NCI-H1092 (cell line): ENCODE data around the gene COX6B2.
A peak's percentile ranks its signal among the peaks of the same experiment; 100 is the strongest.

ENCODE experiments used
- DNase-seq: peaks from one replicate; lab custom pipeline; 2025; lab: John Stamatoyannopoulos, UW

The COX6B2 gene

DNA sequence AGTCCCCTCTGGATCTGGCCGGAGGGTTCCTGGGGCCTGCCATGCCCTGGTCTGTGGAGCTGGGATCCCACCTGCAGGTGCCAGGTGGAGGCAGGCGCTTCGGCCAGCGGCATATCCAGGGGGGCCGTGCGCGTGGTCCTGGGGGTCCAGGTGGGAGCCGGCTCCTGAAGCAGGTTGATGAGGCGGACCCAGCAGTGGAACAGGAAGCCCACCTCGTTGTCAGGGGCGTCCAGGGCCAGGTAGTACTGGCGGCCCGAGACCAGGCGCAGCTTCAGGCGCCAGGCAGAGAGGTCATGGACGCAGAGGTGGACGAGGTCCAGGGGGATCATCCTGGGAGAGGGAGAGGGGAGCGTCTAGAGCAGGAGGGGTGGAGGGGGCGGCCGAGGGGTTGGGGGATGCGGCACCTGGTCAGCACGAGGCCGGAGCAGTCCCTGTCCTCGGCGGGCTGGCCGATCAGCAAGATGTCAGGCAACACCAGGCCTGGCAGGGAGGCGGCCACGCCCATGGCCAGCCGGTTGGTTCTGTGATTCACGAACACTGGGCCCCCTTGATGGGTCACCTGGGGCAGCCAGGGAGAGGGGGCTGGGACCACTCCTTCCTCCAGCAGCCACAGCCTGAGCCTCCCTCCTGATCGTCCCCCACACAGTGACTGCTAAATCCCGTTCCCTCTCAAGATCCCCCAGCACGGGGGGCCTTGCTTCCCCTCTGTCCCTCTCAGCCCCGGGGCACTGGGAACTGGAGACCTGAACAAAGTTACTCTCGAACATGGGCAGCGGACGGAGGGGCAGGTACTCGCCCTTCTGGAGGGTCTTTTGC is 7.9 kb upstream of the COX6B2 start:
- DNase-seq = no peak

DNA sequence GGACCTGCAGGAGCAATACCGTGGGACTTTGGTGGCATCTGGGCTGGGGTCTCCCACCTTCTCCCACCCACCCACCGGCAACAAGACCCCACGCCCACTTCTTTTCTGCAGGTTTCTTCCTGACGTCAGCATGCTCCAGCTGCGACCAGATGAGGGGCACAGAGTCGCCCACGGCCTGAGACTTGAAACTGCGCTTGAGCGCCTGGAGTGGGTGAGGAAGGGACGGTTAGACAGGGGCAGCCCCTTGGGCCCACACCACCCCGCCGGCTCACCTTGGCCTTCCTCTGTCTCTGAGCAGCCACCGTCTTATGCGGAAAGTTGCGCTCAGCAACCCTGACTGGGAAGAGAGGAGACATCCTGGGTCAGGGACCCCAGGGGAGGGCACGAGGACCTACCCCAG is 6.4 kb upstream of the COX6B2 start:
- DNase-seq = no peak

DNA sequence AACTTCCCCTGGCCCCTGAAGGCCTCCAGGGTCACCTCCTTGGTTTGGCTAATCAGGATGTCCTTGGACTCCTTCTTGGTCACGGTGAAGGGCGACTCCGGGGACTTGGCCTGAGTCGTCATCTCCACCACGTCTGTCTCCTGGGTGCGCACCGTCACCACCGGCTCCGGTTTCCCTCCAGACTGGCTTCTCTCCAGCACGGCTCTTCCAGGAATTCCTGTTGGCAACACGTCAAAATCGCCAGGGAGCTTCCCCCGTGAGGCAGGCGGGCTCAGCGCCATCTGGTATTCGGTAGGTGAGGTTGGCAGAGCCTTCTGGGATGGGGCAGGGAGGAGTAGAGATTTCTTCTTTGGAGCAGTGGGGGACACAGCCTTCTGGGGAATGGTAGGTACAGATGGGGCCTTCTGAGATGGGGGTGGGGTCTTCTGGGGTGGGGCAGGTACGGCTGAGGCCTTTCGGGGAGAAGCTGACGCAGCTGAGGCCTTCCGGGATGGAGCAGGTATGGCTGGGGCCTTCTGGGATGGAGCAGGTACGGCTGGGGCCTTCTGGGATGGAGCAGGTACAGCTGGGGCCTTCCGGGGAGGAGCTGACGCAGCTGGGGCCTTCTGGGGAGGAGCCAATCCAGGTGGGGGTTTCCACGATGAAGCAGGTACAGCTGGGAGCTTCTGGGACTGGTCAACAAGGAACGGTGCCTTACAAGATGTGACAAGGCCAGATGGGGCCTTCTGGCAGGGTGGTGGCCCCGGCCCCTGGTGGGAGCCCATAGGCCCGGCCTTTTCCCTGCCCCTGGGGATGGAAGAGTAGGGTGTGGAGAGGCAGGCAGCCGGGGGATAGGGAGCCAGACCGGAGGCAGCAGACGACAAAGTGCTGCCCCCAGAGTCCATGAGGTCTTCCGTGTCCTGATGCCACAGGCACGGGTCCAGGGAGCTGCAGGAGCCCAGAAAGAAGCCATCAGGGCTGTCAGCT is 4.7 kb upstream of the COX6B2 start:
- no peak for DNase-seq

DNA sequence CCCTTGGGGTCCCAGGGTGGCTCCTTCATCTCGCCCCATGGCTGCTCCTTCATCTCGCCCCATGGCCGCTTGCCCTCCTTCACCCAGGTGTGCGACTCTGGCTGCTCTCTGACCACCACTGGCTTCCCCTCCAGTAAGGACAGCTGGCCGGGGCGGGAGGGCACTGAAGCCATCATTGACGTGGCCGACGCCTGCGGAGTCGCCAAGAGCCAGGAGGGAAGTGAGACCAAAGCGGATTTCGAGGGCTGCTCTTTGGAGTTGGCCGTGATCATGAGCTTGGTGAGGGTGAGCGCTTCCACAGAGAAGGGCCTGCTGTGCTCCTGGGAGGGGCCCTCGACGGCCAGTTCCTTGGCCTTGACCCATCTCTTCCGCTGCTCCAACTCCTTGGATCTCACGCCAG is 4.0 kb upstream of the COX6B2 start:
- no peak for DNase-seq

DNA sequence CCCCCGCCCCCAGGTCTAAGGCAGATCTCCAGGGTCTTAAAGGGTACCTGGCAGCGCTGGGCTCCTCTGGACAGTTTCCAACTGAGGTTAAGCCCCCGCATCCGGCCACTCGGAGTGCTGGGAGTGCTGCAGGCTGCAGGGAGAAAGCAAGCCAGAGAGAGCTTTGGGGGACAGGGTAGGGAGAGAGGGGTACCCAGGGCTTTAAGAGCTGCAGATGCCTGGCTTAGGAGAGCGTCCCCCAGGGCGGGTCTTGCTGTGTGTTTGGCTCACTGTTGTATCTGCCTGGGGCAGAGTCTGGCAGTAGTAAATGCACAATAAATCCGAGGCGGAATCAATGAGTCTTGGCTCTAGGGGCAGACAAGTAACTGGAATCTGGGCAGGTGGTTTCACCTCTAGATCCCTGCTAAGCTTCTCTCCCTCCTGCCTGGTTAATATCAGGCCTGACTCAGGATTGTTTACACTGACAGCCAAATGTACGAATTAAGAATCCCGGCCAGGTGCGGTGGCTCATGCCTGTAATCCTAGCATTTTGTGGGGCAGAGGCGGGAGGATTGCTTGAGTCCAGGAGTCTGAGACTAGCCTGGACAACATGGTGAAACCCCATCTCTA is 798 bp upstream of the COX6B2 start:
- no peak for DNase-seq

- DNase-seq = no peak
These were observed 469 bp downstream of the COX6B2 start for GRCh38 chr19:55353803-55354697.

- no peak for DNase-seq
These were observed 1.1 kb downstream of the COX6B2 start for GRCh38 chr19:55353356-55353802.

DNA sequence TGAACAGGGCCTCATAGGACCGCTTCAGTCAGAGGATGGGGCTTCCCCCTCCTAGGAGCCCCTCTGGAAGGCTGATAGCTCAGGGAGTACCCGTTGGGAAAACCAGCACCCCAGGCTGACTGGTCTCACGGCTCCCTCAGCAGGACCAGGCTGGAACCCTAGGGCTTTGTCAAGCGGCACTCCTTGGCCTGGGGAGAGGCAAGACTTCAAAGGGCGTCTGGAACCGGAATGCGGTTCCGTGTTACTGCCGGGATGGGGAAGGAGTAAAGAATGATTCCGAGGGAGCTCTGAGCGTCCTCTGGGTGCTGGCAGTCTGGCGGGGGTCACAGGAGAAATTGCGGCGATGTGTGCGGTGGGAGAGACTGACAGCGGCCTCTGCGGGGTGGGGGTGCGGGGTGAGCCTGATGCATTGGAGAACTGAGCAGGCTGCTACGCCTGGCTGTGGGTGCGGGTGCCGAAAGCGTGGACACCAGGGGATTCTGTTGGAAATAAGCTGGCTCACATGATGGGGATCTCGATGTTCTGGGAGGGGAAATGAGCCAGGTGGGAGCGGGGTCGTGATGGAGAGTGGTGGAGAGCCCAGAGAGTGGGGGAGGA is 1.9 kb downstream of the COX6B2 start:
- DNase-seq = no peak

DNA sequence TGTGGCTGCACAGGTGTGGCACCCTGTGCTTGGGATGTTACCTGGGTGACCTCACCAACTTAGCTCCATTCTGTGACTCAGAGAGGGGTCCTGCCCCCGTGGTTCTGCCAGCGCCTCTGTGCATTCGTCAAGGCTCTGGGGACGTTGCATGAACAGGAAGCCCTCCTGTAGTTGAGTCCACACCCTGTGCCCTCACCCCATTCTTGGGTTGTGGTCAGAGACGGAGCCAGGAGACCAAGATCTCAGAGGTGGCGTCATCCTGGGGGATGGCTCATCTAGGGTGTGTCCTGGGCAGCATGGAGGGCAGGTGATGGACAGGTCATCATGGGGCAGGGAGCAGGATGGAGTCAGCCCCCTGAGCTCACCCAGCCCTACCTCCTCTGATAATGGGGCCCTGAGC is 2.5 kb downstream of the COX6B2 start:
- no peak for DNase-seq

DNA sequence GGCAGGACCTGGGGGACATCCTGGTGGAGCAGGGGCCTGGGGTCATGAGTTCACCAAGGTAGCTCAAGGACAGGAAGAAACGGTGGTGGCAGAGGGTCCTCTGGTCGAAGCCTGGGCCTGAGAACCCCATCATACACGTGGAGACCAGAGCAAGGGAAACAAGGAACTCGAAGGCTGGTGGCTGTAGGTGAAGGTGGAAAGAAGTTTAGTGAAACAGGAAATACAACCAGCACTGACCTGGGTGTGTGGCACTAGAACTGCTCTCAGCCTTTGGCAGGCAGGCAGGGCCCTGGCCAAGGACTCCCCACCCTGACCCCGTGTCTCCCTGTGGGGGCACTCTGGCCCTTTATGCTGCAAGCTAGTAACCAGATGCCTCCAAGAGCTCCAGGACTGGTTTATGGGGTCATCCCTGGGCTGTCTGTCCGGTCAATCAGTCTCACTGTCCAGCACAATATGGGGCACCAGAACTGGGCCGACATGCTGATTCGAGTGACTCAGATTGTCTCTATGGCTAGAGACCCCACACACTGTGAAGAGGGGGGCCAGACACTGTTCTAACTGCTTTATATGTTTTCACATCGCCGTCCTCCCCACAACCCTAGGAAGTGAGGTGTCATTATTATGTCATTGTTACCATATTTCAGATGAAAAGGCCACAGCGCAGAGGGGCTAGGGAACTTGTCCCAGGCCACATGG is 3.8 kb downstream of the COX6B2 start:
- no peak for DNase-seq

- DNase-seq = no peak
These were observed 6.0 kb downstream of the COX6B2 start for GRCh38 chr19:55348317-55349034.

GRCh38 chr19:55347442-55348009 is 7.0 kb downstream of the COX6B2 start:
- DNase-seq = no peak

- no peak for DNase-seq
These were observed 7.6 kb downstream of the COX6B2 start for GRCh38 chr19:55346725-55347441.

- DNase-seq = no peak
These were observed 8.4 kb downstream of the COX6B2 start for GRCh38 chr19:55345818-55346724.

- DNase-seq = no peak
These were observed 9.3 kb downstream of the COX6B2 start for GRCh38 chr19:55345101-55345817.

DNA sequence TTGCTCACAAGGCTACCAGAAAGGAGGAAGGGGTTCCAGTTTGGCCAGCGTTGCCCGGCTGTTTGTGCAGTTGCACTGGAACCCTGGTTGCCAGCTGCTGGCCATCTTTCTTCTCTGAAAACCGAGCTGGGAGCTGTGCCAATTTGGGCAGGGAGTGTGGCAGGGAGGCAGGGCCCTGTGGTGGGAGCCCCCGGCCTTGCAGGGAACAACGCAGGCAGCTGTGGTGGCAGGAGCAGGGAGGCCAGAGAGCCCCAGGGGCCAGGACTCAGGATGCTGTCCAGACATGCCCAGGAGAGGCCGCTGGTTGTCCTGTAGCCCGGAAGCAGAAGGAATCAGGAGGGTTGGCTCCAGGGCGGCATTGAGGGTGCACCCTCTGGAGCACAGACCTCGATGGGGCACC is 10.1 kb downstream of the COX6B2 start:
- DNase-seq = peak; percentile 41
